ENCODE measurements around the gene CD33.
"Not testable (repeated sequence)": the region's sequence is repeated elsewhere in the genome, so short reads cannot be mapped to it uniquely, and the experiment has no call there.

CD33 gene

GRCh38 chr19:51224898-51225393 is at the start of gene CD33:
Gene CD33, plus strand, starts transcription at chr19:51225080. Its CDS starts 39 bp downstream, at chr19:51225119.
- not testable (repeated sequence) for DNase-seq (ENCODE audit: low read depth in 1 of 2, low spot score in 1 of 2)

GRCh38 chr19:51179256-51179655 is 45.6 kb upstream of the CD33 start:
- DNase-seq (ENCODE audit: low read depth in 1 of 2, low spot score in 1 of 2), result no peak

GRCh38 chr19:51181377-51181912 is 43.4 kb upstream of the CD33 start:
- no peak for DNase-seq (ENCODE audit: low read depth in 1 of 2, low spot score in 1 of 2)

GRCh38 chr19:51181913-51182419 is 42.9 kb upstream of the CD33 start:
- DNase-seq (ENCODE audit: low read depth in 1 of 2, low spot score in 1 of 2), result no peak

GRCh38 chr19:51183629-51184028 is 41.3 kb upstream of the CD33 start:
- no peak for DNase-seq (ENCODE audit: low read depth in 1 of 2, low spot score in 1 of 2)

GRCh38 chr19:51185069-51185867 is 39.6 kb upstream of the CD33 start:
- no peak for DNase-seq (ENCODE audit: low read depth in 1 of 2, low spot score in 1 of 2)

GRCh38 chr19:51185868-51186215 is 39.0 kb upstream of the CD33 start:
- DNase-seq (ENCODE audit: low read depth in 1 of 2, low spot score in 1 of 2), result no peak

- DNase-seq (ENCODE audit: low read depth in 1 of 2, low spot score in 1 of 2), result no peak
Measured at GRCh38 chr19:51186323-51186722, 38.6 kb upstream of the CD33 start.

GRCh38 chr19:51187395-51188226 is 37.3 kb upstream of the CD33 start:
- no peak for DNase-seq (ENCODE audit: low read depth in 1 of 2, low spot score in 1 of 2)

- DNase-seq (ENCODE audit: low read depth in 1 of 2, low spot score in 1 of 2), result no peak
Measured at GRCh38 chr19:51188227-51188559, 36.7 kb upstream of the CD33 start.

GRCh38 chr19:51192689-51193088 is 32.2 kb upstream of the CD33 start:
- no peak for DNase-seq (ENCODE audit: low read depth in 1 of 2, low spot score in 1 of 2)

GRCh38 chr19:51194527-51195315 is 30.2 kb upstream of the CD33 start:
- no peak for DNase-seq (ENCODE audit: low read depth in 1 of 2, low spot score in 1 of 2)

GRCh38 chr19:51195316-51195586 is 29.6 kb upstream of the CD33 start:
- no peak for DNase-seq (ENCODE audit: low read depth in 1 of 2, low spot score in 1 of 2)

- DNase-seq (ENCODE audit: low read depth in 1 of 2, low spot score in 1 of 2), result no peak
Measured at GRCh38 chr19:51195616-51196015, 29.3 kb upstream of the CD33 start.

- no peak for DNase-seq (ENCODE audit: low read depth in 1 of 2, low spot score in 1 of 2)
Measured at GRCh38 chr19:51196181-51196580, 28.7 kb upstream of the CD33 start.

GRCh38 chr19:51198641-51199040 is 26.2 kb upstream of the CD33 start:
- no peak for DNase-seq (ENCODE audit: low read depth in 1 of 2, low spot score in 1 of 2)

GRCh38 chr19:51200071-51200666 is 24.7 kb upstream of the CD33 start:
- DNase-seq (ENCODE audit: low read depth in 1 of 2, low spot score in 1 of 2), result no peak

GRCh38 chr19:51201712-51202111 is 23.2 kb upstream of the CD33 start:
- no peak for DNase-seq (ENCODE audit: low read depth in 1 of 2, low spot score in 1 of 2)

GRCh38 chr19:51203916-51204315 is 21.0 kb upstream of the CD33 start:
- no peak for DNase-seq (ENCODE audit: low read depth in 1 of 2, low spot score in 1 of 2)

- no peak for DNase-seq (ENCODE audit: low read depth in 1 of 2, low spot score in 1 of 2)
Measured at GRCh38 chr19:51204321-51204720, 20.6 kb upstream of the CD33 start.

- DNase-seq (ENCODE audit: low read depth in 1 of 2, low spot score in 1 of 2), result no peak
Measured at GRCh38 chr19:51207747-51208146, 17.1 kb upstream of the CD33 start.

Data from activated T-helper 1 cell treated with anti-CD3 and anti-CD28 coated beads, Interleukin-2, amount 50 U/mL, for 16 hours (primary cell).